Loucy (cell line): ENCODE data around the gene TACC2.

Experiments
- CTCF ChIP-seq: fragments of 200-600 bp; sonication (generic); conservative IDR thresholded peaks from 2 replicates; pipeline ENCODE4 v1.5.1; 2014; ENCODE audit warnings: mild to moderate bottlenecking, antibody characterized with exemption, low read length
- EZH2phosphoT487 ChIP-seq: fragments of 200-600 bp; IDR thresholded peaks from 2 replicates; pipeline ENCODE4 v1.6.1; 2018; ENCODE audit warnings: antibody characterized with exemption, mild to moderate bottlenecking, moderate library complexity, borderline replicate concordance

DNA sequence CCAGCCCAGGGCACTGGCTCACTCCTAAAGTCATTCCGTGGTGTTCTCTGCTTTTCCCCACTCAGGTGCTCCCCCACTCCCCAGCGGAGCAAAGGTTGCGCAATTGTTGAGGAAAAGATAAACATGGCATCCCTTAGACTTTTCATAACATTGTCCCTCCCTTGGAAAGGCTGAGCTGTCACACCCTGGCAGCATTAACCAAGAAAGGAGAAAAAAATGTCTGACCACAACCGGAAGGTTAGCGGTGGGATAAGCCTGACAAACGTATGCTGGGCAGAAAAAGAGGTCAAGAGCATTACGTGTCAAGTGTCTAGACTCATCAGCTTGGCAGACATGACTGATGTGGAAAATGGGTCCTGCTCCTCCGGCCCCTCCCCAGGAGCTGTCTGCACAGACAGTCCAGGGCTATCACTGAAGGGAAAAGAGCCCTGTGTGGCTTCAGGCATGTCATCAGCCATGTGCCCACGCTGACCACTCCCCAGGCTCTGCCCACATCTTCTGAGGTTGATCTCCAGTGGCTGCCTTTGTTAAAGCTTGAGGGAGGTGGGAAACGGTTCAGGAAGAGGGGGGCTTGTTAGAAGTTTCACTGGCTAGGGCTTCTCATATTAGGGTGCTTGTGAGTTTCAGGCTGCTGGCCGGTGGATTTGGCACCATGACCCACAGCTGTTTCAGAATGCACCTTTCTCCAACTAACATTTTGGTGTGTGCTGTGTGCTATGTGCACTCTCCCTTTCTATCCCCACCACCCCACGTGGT, 312.3 kb downstream of the TACC2 start:
- TF ChIP-seq CTCF (no peak), EZH2phosphoT487 (no peak)
